ENCODE results near the gene PRR20G.

DNA sequence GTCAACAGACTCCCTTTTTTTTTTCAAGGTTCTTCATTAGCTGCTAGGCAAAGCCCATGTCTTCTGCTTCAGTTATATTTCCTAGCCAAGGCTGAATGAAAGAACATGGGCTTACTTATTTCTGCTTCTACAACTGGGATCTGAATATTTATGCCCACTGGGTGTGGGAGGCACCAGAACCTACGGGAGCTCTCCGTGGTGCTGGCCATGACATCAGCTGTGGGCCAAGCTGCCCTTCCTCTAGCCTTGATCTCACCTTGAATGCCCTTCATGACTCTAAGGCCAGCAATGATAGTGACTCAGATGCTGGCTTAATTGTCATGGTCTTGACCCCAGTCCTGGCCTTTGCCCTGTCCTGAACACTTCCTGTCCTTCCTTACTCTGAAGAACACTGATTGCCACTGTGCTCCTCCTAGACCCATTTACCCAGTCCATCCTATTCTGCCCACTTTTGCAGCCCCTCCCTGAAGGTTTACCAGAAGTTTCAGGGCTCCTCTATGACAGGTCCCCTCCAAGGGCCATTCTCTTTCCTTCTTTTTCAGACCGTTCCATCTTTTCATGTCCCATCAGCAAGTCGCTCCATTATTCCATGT lies 32.8 kb upstream of the PRR20G start:
- TF ChIP-seq, protein P1, sequence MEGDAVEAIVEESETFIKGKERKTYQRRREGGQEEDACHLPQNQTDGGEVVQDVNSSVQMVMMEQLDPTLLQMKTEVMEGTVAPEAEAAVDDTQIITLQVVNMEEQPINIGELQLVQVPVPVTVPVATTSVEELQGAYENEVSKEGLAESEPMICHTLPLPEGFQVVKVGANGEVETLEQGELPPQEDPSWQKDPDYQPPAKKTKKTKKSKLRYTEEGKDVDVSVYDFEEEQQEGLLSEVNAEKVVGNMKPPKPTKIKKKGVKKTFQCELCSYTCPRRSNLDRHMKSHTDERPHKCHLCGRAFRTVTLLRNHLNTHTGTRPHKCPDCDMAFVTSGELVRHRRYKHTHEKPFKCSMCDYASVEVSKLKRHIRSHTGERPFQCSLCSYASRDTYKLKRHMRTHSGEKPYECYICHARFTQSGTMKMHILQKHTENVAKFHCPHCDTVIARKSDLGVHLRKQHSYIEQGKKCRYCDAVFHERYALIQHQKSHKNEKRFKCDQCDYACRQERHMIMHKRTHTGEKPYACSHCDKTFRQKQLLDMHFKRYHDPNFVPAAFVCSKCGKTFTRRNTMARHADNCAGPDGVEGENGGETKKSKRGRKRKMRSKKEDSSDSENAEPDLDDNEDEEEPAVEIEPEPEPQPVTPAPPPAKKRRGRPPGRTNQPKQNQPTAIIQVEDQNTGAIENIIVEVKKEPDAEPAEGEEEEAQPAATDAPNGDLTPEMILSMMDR (conservative IDR thresholded peaks at IDR 0.05): no peak
- TF ChIP-seq EZH2 (IDR thresholded peaks at IDR 0.05; ENCODE audit: low read depth): no peak

Measured in PC-9 (cell line).